ENCODE measurements around the gene RASSF4.

The RASSF4 gene

GRCh38 chr10:44974628-44975430 lies 15.2 kb downstream of the RASSF4 start:
- peak; percentile 66 for DNase-seq (ENCODE audit: low spot score)
- peak overlapping the region; percentile 81 for H2AFZ ChIP-seq (ENCODE audit: low read length)
- H2BK120ac ChIP-seq (ENCODE audit: low read depth, low read length): no peak overlapping the region
- no peak overlapping the region for H3K27ac ChIP-seq (replicated peaks; ENCODE audit: low read length)
- no peak overlapping the region for H4K91ac ChIP-seq (ENCODE audit: low read depth, low read length, poor library complexity)
- H3K4me3 ChIP-seq (ENCODE audit: low read length in 2 of 2): peak overlapping the region in 1 of 2 donors; percentile 47
- H2BK12ac ChIP-seq (ENCODE audit: low read length): no peak overlapping the region
- H3K79me1 ChIP-seq (ENCODE audit: low read depth, low read length): peaks cover 5% of the 10 kb centered on the region
- peaks cover 25 to 31% of the 10 kb centered on the region in 2 donors for H3K4me1 ChIP-seq (ENCODE audit: control insufficient read depth in 2 of 2, insufficient read depth in 1 of 2, low read depth in 1 of 2, low read length in 2 of 2)
- H3K9ac ChIP-seq (ENCODE audit: low read depth, low read length, poor library complexity): peak overlapping the region; percentile 68
- no peaks in the 10 kb centered on the region for H3K9me3 ChIP-seq (replicated peaks in 1 of 2; ENCODE audit: control insufficient read depth in 2 of 2, insufficient read depth in 1 of 2, low read depth in 1 of 2, low read length in 2 of 2)
- no peaks in the 10 kb centered on the region for H3K27me3 ChIP-seq (ENCODE audit: control insufficient read depth in 3 of 3, insufficient read depth in 3 of 3, low read depth in 1 of 3, low read length in 3 of 3)
- H3K36me3 ChIP-seq (replicated peaks in 1 of 2; ENCODE audit: control insufficient read depth in 2 of 2, insufficient read depth in 2 of 2, low read length in 2 of 2): no peaks in the 10 kb centered on the region
- H2BK5ac ChIP-seq (ENCODE audit: low read length): no peak overlapping the region
- H2AK5ac ChIP-seq (ENCODE audit: low read depth, low read length): peak overlapping the region; percentile 98
- H3K23ac ChIP-seq (ENCODE audit: low read depth, low read length, poor library complexity): peak overlapping the region; percentile 90
- WGBS, 2 donors (ENCODE audit: extremely low coverage in 2 of 2, insufficient read length in 2 of 2, insufficient replicate concordance in 1 of 2): no CpG with 5 or more reads among the region's 46 CpGs
- H4K8ac ChIP-seq (ENCODE audit: low read depth, low read length): no peak overlapping the region
- H3K4ac ChIP-seq (ENCODE audit: low read length): peak overlapping the region; percentile 99
- peak overlapping the region; percentile 94 for H3K18ac ChIP-seq (ENCODE audit: low read length)
- H3K14ac ChIP-seq (ENCODE audit: low read length): peak overlapping the region; percentile 99
- H2BK15ac ChIP-seq (ENCODE audit: low read length): peak overlapping the region; percentile 71
- H3K4me2 ChIP-seq (ENCODE audit: insufficient read depth, low read length, poor library complexity, severe bottlenecking): peak overlapping the region; percentile 69

- Histone ChIP-seq H4K91ac (ENCODE audit: low read depth, low read length, poor library complexity) (no peak overlapping the region), H3K9ac (ENCODE audit: low read depth, low read length, poor library complexity) (no peak overlapping the region), H4K8ac (ENCODE audit: low read depth, low read length) (no peak overlapping the region), H3K4ac (ENCODE audit: low read length) (no peak overlapping the region), H3K36me3 (replicated peaks in 1 of 2; ENCODE audit: control insufficient read depth in 2 of 2, insufficient read depth in 2 of 2, low read length in 2 of 2) (no peaks in the 10 kb centered on the region), H3K27ac (replicated peaks; ENCODE audit: low read length) (no peak overlapping the region), H3K23ac (ENCODE audit: low read depth, low read length, poor library complexity) (no peak overlapping the region), H3K4me2 (ENCODE audit: insufficient read depth, low read length, poor library complexity, severe bottlenecking) (peak overlapping the region; percentile 23), H2BK5ac (ENCODE audit: low read length) (no peak overlapping the region), H2BK12ac (ENCODE audit: low read length) (peak overlapping the region; percentile 82), H3K79me1 (ENCODE audit: low read depth, low read length) (peaks cover 5% of the 10 kb centered on the region), H2BK120ac (ENCODE audit: low read depth, low read length) (no peak overlapping the region), H3K4me1 (ENCODE audit: control insufficient read depth in 2 of 2, insufficient read depth in 1 of 2, low read depth in 1 of 2, low read length in 2 of 2) (peaks cover 32 to 40% of the 10 kb centered on the region in 2 donors), H2AK5ac (ENCODE audit: low read depth, low read length) (peak overlapping the region; percentile 25), H2AFZ (ENCODE audit: low read length) (no peak overlapping the region), H3K9me3 (replicated peaks in 1 of 2; ENCODE audit: control insufficient read depth in 2 of 2, insufficient read depth in 1 of 2, low read depth in 1 of 2, low read length in 2 of 2) (no peaks in the 10 kb centered on the region), H3K4me3 (ENCODE audit: low read length in 2 of 2) (no peak overlapping the region), H3K14ac (ENCODE audit: low read length) (no peak overlapping the region), H3K27me3 (ENCODE audit: control insufficient read depth in 3 of 3, insufficient read depth in 3 of 3, low read depth in 1 of 3, low read length in 3 of 3) (no peaks in the 10 kb centered on the region), H3K18ac (ENCODE audit: low read length) (peak overlapping the region; percentile 52), H2BK15ac (ENCODE audit: low read length) (peak overlapping the region; percentile 67)
- no CpG with 5 or more reads among the region's 10 CpGs for WGBS, 2 donors (ENCODE audit: extremely low coverage in 2 of 2, insufficient read length in 2 of 2, insufficient replicate concordance in 1 of 2)
- no peak for DNase-seq (ENCODE audit: low spot score)
Measured at GRCh38 chr10:44975431-44976331, 16.1 kb downstream of the RASSF4 start.

GRCh38 chr10:44976352-44977198 lies 17.0 kb downstream of the RASSF4 start:
- WGBS, 2 donors (ENCODE audit: extremely low coverage in 2 of 2, insufficient read length in 2 of 2, insufficient replicate concordance in 1 of 2): no CpG with 5 or more reads among the region's 9 CpGs
- no peak overlapping the region for H3K9ac ChIP-seq (ENCODE audit: low read depth, low read length, poor library complexity)
- no peaks in the 10 kb centered on the region for H3K27me3 ChIP-seq (ENCODE audit: control insufficient read depth in 3 of 3, insufficient read depth in 3 of 3, low read depth in 1 of 3, low read length in 3 of 3)
- H2AFZ ChIP-seq (ENCODE audit: low read length): no peak overlapping the region
- no peak overlapping the region for H3K23ac ChIP-seq (ENCODE audit: low read depth, low read length, poor library complexity)
- H3K4me2 ChIP-seq (ENCODE audit: insufficient read depth, low read length, poor library complexity, severe bottlenecking): no peak overlapping the region
- H3K9me3 ChIP-seq (replicated peaks in 1 of 2; ENCODE audit: control insufficient read depth in 2 of 2, insufficient read depth in 1 of 2, low read depth in 1 of 2, low read length in 2 of 2): no peaks in the 10 kb centered on the region
- H2BK5ac ChIP-seq (ENCODE audit: low read length): no peak overlapping the region
- peaks cover 5% of the 10 kb centered on the region for H3K79me1 ChIP-seq (ENCODE audit: low read depth, low read length)
- peak overlapping the region; percentile 88 for H2AK5ac ChIP-seq (ENCODE audit: low read depth, low read length)
- no peak overlapping the region for H3K4me3 ChIP-seq (ENCODE audit: low read length in 2 of 2)
- H3K36me3 ChIP-seq (replicated peaks in 1 of 2; ENCODE audit: control insufficient read depth in 2 of 2, insufficient read depth in 2 of 2, low read length in 2 of 2): no peaks in the 10 kb centered on the region
- peaks cover 32 to 40% of the 10 kb centered on the region in 2 donors for H3K4me1 ChIP-seq (ENCODE audit: control insufficient read depth in 2 of 2, insufficient read depth in 1 of 2, low read depth in 1 of 2, low read length in 2 of 2)
- peak overlapping the region; percentile 4 for H2BK12ac ChIP-seq (ENCODE audit: low read length)
- H2BK120ac ChIP-seq (ENCODE audit: low read depth, low read length): no peak overlapping the region
- no peak overlapping the region for H4K91ac ChIP-seq (ENCODE audit: low read depth, low read length, poor library complexity)
- no peak overlapping the region for H3K4ac ChIP-seq (ENCODE audit: low read length)
- H2BK15ac ChIP-seq (ENCODE audit: low read length): no peak overlapping the region
- H3K18ac ChIP-seq (ENCODE audit: low read length): no peak overlapping the region
- no peak for DNase-seq (ENCODE audit: low spot score)
- H3K27ac ChIP-seq (replicated peaks; ENCODE audit: low read length): no peak overlapping the region
- H3K14ac ChIP-seq (ENCODE audit: low read length): no peak overlapping the region
- no peak overlapping the region for H4K8ac ChIP-seq (ENCODE audit: low read depth, low read length)
